Islet of Langerhans (tissue), 1 donor: Measurements from ENCODE around the gene FCHO2.

ENCODE experiments used
- FAIRE-seq: peaks from one replicate; lab custom pipeline; 2011; peaks lifted over from hg19 to GRCh38; lab: Jason Lieb, UNC

The FCHO2 gene

GRCh38 chr5:73137563-73138530 lies 182.0 kb downstream of the FCHO2 start:
- FAIRE-seq: no peak

GRCh38 chr5:73139485-73139884 lies 183.6 kb downstream of the FCHO2 start:
- FAIRE-seq: no peak
